GM23338 (cell line): ENCODE results near the gene RPL27A. TPM values are rescaled to one million over a fixed set of nuclear protein-coding genes. Genes with fewer than 3 reads are reported as not detected.

Experiments
- ATAC-seq: fragments of 200-7000 bp; cut with Tn5 transposase; 3 replicates; pipeline ENCODE4 v1.9.1; 2020
- DNase-seq: peaks from one replicate; pipeline ENCODE4 v3.0.0-alpha.2; 2015; ENCODE audit warnings: low spot score
- H2AFZ ChIP-seq: fragments of 200-600 bp; sonication (generic); 2 replicates; pipeline ENCODE4 v1.8.0; 2016; ENCODE audit warnings: antibody characterized with exemption, mild to moderate bottlenecking, moderate library complexity
- H3F3A ChIP-seq: fragments of 200-600 bp; sonication (generic); replicated peaks from 2 replicates; pipeline ENCODE4 v1.8.0; 2017; ENCODE audit warnings: antibody characterized with exemption, mixed run types, low read depth
- H3K27ac ChIP-seq: fragments of 200-600 bp; sonication (generic); 2 replicates; pipeline ENCODE4 v1.6.1; 2016; ENCODE audit warnings: low read depth
- H3K27me3 ChIP-seq: fragments of 200-600 bp; sonication (generic); 2 replicates; pipeline ENCODE4 v1.8.0; 2016; ENCODE audit warnings: mild to moderate bottlenecking, mixed run types, moderate library complexity; ENCODE audit not compliant: insufficient read depth
- H3K36me3 ChIP-seq: fragments of 200-600 bp; sonication (generic); 2 replicates; pipeline ENCODE4 v1.8.0; 2016; ENCODE audit warnings: mild to moderate bottlenecking; ENCODE audit not compliant: insufficient read depth
- H3K4me1 ChIP-seq: fragments of 200-600 bp; sonication (generic); 2 replicates; pipeline ENCODE4 v1.8.0; 2016; ENCODE audit warnings: mild to moderate bottlenecking, moderate library complexity; ENCODE audit not compliant: insufficient read depth
- H3K4me2 ChIP-seq: fragments of 200-600 bp; sonication (generic); 2 replicates; pipeline ENCODE4 v1.7.1; 2017; ENCODE audit warnings: mixed run types
- H3K4me3 ChIP-seq: fragments of 200-600 bp; sonication (generic); 2 replicates; pipeline ENCODE4 v1.6.1; 2016; ENCODE audit warnings: mixed run types
- H3K79me2 ChIP-seq: fragments of 200-600 bp; sonication (generic); replicated peaks from 2 replicates; pipeline ENCODE4 v1.8.0; 2017; ENCODE audit warnings: mild to moderate bottlenecking; ENCODE audit not compliant: insufficient read depth
- H3K9me2 ChIP-seq: fragments of 200-600 bp; sonication (generic); 2 replicates; pipeline ENCODE4 v1.8.0; 2017; ENCODE audit not compliant: insufficient read depth
- H4K20me1 ChIP-seq: fragments of 200-600 bp; sonication (generic); replicated peaks from 2 replicates; pipeline ENCODE4 v1.8.0; 2017; ENCODE audit warnings: mild to moderate bottlenecking; ENCODE audit not compliant: insufficient read depth
- H3K27ac Mint-ChIP-seq: 2 replicates; pipeline ENCODE4 v1.8.0; 2020; ENCODE audit warnings: inconsistent platforms, mild to moderate bottlenecking, moderate library complexity, mixed read lengths
- H3K27me3 Mint-ChIP-seq: 3 replicates; pipeline ENCODE4 v1.8.0; 2022; ENCODE audit warnings: low read depth, mild to moderate bottlenecking, moderate library complexity, mixed read lengths, inconsistent platforms; ENCODE audit not compliant: insufficient read depth, poor library complexity
- H3K36me3 Mint-ChIP-seq: 3 replicates; pipeline ENCODE4 v1.8.0; 2021; ENCODE audit warnings: low read depth, mild to moderate bottlenecking, inconsistent platforms, moderate library complexity, mixed read lengths
- H3K4me1 Mint-ChIP-seq: 3 replicates; pipeline ENCODE4 v1.8.0; 2020; ENCODE audit warnings: mild to moderate bottlenecking, inconsistent platforms, mixed read lengths
- H3K4me3 Mint-ChIP-seq: 3 replicates; pipeline ENCODE4 v1.8.0; 2021; ENCODE audit warnings: moderate library complexity, mild to moderate bottlenecking, inconsistent platforms, mixed read lengths
- H3K9me3 Mint-ChIP-seq: 3 replicates; pipeline ENCODE4 v1.8.0; 2020; ENCODE audit warnings: moderate library complexity, mild to moderate bottlenecking, inconsistent platforms, mixed read lengths
- CREB1 ChIP-seq: fragments of 250-450 bp; sonication (Bioruptor Pico); IDR thresholded peaks from 2 replicates; pipeline ENCODE4 v1.5.0; 2020; ENCODE audit warnings: low read depth, mild to moderate bottlenecking, moderate library complexity
- ETS1 ChIP-seq: IDR thresholded peaks from 2 replicates; pipeline ENCODE4 v1.6.1; 2016; ENCODE audit warnings: antibody characterized with exemption
- EZH2 ChIP-seq: fragments of 200-600 bp; sonication (generic); IDR thresholded peaks from one replicate; pipeline ENCODE4 v1.8.0; 2017; ENCODE audit warnings: antibody characterized with exemption, mild to moderate bottlenecking, low read depth; ENCODE audit not compliant: unreplicated experiment
- EZH2phosphoT487 ChIP-seq: fragments of 200-600 bp; sonication (generic); IDR thresholded peaks from one replicate; pipeline ENCODE4 v1.8.1; 2018; ENCODE audit warnings: antibody characterized with exemption; ENCODE audit not compliant: unreplicated experiment
- JUNB ChIP-seq: IDR thresholded peaks from one replicate; pipeline ENCODE4 v1.6.1; 2016; ENCODE audit warnings: antibody characterized with exemption; ENCODE audit not compliant: unreplicated experiment
- NANOG ChIP-seq: IDR thresholded peaks from 2 replicates; pipeline ENCODE4 v1.6.1; 2016; ENCODE audit warnings: antibody characterized with exemption, borderline replicate concordance
- POLR2AphosphoS5 ChIP-seq: IDR thresholded peaks from 2 replicates; pipeline ENCODE4 v1.6.1; 2016; ENCODE audit warnings: antibody characterized with exemption, low read depth
- REST ChIP-seq: IDR thresholded peaks from one replicate; pipeline ENCODE4 v1.6.1; 2018; ENCODE audit warnings: antibody characterized with exemption; ENCODE audit not compliant: unreplicated experiment
- STAT1 ChIP-seq: IDR thresholded peaks from one replicate; pipeline ENCODE4 v1.6.1; 2016; ENCODE audit warnings: antibody characterized with exemption; ENCODE audit not compliant: unreplicated experiment
- ZNF114 ChIP-seq: fragments of 250-450 bp; sonication (Bioruptor Pico); IDR thresholded peaks from 2 replicates; pipeline ENCODE4 v1.5.0; 2020; ENCODE audit warnings: mild to moderate bottlenecking, moderate library complexity
- ZNF331 ChIP-seq: fragments of 250-450 bp; sonication (Bioruptor Pico); IDR thresholded peaks from 2 replicates; pipeline ENCODE4 v1.5.0; 2020; ENCODE audit warnings: low read depth, mild to moderate bottlenecking, moderate library complexity
- polyA plus RNA-seq: library from polyadenylated mRNA; unstranded; fragments of >200 nt; fragmentation: Nextera tagmentation; extraction: Ambion mirVana; gene quantifications from 2 replicates; pipeline ENCODE4 v1.2.1, GENCODE V29; 2016
- total RNA-seq: library from RNA; depleted of rRNA; stranded (reverse); fragments of >200 nt; shearing (Covaris generic); gene quantifications from 2 replicates; pipeline ENCODE4 v1.2.3, GENCODE V29; 2014
- TF ChIP-seq, protein P1 (sequence below), 2 experiments: fragments of 200-600 bp in 1 of 2; sonication (generic) in 1 of 2; conservative IDR thresholded peaks; 2 replicates each; pipeline versions ENCODE4 v1.5.1 to v1.6.1; 2016 to 2017; ENCODE audit warnings: antibody characterized with exemption in 2 of 2, low read depth in 2 of 2, mild to moderate bottlenecking in 2 of 2, moderate library complexity in 1 of 2
- TF ChIP-seq, protein P2 (sequence below): fragments of 250-450 bp; sonication (Bioruptor Pico); IDR thresholded peaks from 2 replicates; pipeline ENCODE4 v1.5.0; 2020; ENCODE audit warnings: mild to moderate bottlenecking, moderate library complexity

The RPL27A gene
- total and polyA plus RNA-seq, 2 experiments from 2014 or later = 1,283 to 3,167 TPM

DNA sequence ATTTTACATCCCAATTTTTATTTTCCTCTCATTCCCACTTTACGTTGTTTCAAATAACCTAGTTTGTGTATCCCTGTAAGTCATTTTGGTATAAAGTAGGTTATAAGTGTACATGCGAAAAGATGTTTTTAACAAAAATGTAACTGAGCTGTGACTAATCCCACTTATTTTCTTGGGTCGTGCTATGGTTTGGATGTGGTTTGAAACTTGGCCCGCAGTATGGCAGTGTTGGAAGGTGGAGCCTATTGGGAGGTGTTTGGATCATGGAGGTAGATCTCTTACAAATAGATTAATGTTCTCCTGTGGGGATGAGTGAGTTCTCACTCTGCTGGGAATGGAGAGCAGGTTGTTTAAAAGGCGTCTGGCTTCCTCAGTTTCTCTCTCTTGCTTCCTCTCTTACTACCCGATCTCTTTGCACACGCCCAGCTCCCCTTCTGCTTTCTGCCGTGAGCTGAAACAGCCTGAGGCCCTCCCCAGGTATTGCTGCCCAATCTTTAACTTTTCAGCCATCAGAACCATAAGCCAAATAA lies 7.2 kb downstream of the RPL27A start:
- Histone ChIP-seq H3K4me2 (peak overlapping the region; percentile 68), H3K9me2 (no peaks in the 10 kb centered on the region), H3K27me3 (no peaks in the 10 kb centered on the region), H3K4me3 (peak overlapping the region; percentile 49), H3K79me2 (peaks cover 26% of the 10 kb centered on the region), H3K27ac (peak overlapping the region; percentile 85), H3F3A (peaks cover 33% of the 10 kb centered on the region), H2AFZ (no peak overlapping the region), H4K20me1 (peaks cover 8% of the 10 kb centered on the region; the same call in 1 of the 2 replicates), H3K4me1 (peaks cover 21% of the 10 kb centered on the region), H3K36me3 (peaks cover 20% of the 10 kb centered on the region)
- peaks cover 4% of the 10 kb centered on the region; the same call in 2 of the 3 replicates for H3K9me3 Mint-ChIP-seq
- DNase-seq (no peak), ATAC-seq (no peak)
- peaks cover 45% of the 10 kb centered on the region for H3K4me1 Mint-ChIP-seq
- peak overlapping the region; percentile 87 for H3K4me3 Mint-ChIP-seq
- peak overlapping the region; percentile 98 for H3K27ac Mint-ChIP-seq
- TF ChIP-seq EZH2 = no peak
- no peak for TF ChIP-seq REST
- TF ChIP-seq ZNF331 (CRISPR knock-in tag) = no peak
- TF ChIP-seq, protein P1, sequence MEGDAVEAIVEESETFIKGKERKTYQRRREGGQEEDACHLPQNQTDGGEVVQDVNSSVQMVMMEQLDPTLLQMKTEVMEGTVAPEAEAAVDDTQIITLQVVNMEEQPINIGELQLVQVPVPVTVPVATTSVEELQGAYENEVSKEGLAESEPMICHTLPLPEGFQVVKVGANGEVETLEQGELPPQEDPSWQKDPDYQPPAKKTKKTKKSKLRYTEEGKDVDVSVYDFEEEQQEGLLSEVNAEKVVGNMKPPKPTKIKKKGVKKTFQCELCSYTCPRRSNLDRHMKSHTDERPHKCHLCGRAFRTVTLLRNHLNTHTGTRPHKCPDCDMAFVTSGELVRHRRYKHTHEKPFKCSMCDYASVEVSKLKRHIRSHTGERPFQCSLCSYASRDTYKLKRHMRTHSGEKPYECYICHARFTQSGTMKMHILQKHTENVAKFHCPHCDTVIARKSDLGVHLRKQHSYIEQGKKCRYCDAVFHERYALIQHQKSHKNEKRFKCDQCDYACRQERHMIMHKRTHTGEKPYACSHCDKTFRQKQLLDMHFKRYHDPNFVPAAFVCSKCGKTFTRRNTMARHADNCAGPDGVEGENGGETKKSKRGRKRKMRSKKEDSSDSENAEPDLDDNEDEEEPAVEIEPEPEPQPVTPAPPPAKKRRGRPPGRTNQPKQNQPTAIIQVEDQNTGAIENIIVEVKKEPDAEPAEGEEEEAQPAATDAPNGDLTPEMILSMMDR (conservative IDR thresholded peaks at IDR 0.05; ENCODE audit: low read depth in 2 of 2) = no peak
- no peak for TF ChIP-seq EZH2phosphoT487
- TF ChIP-seq ETS1 = no peak
- TF ChIP-seq ZNF114 (CRISPR knock-in tag) = no peak
- no peak for TF ChIP-seq NANOG
- no peak for TF ChIP-seq STAT1
- no peak for TF ChIP-seq JUNB
- TF ChIP-seq CREB1 (CRISPR knock-in tag) = no peak
- TF ChIP-seq, protein P2, sequence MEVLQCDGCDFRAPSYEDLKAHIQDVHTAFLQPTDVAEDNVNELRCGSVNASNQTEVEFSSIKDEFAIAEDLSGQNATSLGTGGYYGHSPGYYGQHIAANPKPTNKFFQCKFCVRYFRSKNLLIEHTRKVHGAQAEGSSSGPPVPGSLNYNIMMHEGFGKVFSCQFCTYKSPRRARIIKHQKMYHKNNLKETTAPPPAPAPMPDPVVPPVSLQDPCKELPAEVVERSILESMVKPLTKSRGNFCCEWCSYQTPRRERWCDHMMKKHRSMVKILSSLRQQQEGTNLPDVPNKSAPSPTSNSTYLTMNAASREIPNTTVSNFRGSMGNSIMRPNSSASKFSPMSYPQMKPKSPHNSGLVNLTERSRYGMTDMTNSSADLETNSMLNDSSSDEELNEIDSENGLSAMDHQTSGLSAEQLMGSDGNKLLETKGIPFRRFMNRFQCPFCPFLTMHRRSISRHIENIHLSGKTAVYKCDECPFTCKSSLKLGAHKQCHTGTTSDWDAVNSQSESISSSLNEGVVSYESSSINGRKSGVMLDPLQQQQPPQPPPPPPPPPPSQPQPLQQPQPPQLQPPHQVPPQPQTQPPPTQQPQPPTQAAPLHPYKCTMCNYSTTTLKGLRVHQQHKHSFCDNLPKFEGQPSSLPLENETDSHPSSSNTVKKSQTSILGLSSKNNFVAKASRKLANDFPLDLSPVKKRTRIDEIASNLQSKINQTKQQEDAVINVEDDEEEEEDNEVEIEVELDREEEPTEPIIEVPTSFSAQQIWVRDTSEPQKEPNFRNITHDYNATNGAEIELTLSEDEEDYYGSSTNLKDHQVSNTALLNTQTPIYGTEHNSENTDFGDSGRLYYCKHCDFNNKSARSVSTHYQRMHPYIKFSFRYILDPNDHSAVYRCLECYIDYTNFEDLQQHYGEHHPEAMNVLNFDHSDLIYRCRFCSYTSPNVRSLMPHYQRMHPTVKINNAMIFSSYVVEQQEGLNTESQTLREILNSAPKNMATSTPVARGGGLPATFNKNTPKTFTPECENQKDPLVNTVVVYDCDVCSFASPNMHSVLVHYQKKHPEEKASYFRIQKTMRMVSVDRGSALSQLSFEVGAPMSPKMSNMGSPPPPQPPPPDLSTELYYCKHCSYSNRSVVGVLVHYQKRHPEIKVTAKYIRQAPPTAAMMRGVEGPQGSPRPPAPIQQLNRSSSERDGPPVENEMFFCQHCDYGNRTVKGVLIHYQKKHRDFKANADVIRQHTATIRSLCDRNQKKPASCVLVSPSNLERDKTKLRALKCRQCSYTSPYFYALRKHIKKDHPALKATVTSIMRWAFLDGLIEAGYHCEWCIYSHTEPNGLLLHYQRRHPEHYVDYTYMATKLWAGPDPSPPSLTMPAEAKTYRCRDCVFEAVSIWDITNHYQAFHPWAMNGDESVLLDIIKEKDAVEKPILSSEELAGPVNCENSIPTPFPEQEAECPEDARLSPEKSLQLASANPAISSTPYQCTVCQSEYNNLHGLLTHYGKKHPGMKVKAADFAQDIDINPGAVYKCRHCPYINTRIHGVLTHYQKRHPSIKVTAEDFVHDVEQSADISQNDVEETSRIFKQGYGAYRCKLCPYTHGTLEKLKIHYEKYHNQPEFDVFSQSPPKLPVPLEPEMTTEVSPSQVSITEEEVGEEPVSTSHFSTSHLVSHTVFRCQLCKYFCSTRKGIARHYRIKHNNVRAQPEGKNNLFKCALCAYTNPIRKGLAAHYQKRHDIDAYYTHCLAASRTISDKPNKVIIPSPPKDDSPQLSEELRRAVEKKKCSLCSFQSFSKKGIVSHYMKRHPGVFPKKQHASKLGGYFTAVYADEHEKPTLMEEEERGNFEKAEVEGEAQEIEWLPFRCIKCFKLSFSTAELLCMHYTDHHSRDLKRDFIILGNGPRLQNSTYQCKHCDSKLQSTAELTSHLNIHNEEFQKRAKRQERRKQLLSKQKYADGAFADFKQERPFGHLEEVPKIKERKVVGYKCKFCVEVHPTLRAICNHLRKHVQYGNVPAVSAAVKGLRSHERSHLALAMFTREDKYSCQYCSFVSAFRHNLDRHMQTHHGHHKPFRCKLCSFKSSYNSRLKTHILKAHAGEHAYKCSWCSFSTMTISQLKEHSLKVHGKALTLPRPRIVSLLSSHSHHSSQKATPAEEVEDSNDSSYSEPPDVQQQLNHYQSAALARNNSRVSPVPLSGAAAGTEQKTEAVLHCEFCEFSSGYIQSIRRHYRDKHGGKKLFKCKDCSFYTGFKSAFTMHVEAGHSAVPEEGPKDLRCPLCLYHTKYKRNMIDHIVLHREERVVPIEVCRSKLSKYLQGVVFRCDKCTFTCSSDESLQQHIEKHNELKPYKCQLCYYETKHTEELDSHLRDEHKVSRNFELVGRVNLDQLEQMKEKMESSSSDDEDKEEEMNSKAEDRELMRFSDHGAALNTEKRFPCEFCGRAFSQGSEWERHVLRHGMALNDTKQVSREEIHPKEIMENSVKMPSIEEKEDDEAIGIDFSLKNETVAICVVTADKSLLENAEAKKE (CRISPR knock-in tag) = no peak
- TF ChIP-seq POLR2AphosphoS5 = no peak
- peaks cover 77% of the 10 kb centered on the region for H3K36me3 Mint-ChIP-seq
- H3K27me3 Mint-ChIP-seq = peaks cover 38% of the 10 kb centered on the region
